Measurements from ENCODE around the gene SMAD2. TPM values are rescaled to one million over a fixed set of nuclear protein-coding genes. Genes with fewer than 3 reads are reported as not detected.
"Not testable (repeated sequence)": the region's sequence is repeated elsewhere in the genome, so short reads cannot be mapped to it uniquely, and the experiment has no call there.

SMAD2 gene
- 100 to 1,000 TPM; 266 to 267 TPM for total RNA-seq

DNA sequence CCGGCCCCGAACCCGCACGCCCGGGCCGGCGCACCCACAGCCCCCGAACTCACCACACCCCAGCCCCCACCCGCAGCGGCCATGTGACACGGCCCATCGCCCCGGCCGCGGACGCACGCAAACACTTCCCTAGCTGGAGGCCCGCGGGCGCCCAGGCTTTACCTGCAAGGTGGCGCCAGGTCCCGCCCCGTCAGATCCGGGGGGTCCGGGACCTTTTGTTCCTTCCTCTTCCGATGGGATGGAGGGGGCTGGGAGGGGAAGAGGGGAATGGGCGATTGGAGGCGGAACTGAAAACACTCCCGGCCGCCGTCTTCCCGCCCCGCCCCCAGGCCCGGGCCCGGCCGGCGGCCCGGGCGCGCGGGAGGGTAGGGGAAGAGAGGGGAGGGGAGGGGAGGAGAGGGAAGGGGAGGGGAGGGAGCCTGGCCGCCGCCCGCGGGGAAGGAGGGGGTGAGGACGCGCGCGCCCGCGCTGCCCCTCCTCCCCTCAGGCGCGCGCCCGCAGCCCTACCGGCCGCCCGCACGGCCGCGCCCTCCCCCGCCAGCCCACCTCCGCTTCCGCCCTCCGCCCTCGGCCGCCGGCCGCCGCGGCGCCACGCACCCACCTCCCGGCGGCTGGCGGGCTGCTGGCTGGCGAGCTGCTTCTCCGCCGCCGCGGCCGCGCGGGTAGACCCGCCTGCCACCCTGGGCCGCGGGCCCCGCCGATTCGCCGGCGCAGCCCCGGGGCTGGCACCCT, at the start of gene SMAD2:
TSS of gene SMAD2 (minus strand) at position 461 of the 732 bp plus-strand sequence. CDS start 33,903 bp downstream, outside the sequence.
- ChIA-PET POLR2A (interaction anchor here (0.6 to 1.5 kb wide), 7 partner anchors 13 to 1024 kb away, joined by 3 to 7 read pairs (median 3); no protein-coding TSS in a partner anchor), CTCF (no interaction called here)

DNA sequence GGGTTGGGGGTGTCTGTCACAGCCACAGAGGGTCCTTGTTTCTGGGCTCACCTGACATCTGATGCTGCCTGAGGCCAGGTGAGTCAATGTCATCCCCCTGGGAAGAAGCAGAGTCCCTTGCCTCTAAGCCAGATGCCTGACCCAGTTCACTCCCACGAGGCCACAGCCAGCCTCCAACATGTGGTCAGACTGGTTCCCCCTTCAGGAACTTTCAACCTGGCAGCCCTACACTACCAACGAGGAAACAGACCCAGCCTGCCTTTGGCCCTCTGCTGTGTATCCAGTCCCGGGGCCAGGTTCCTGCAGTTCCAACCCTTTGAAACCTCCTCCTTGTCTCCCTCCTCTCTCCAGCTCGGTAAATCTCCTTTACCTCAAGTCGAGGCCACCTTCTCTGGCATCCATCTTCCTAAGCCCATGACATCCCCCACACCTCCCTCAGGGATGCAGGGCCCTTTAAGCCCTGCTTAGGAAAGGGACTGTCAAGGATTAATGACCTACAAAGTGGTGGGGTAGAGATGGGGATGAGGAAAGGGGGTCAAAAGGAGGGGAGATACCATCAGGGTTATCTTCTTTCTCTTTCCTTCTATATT, 49.2 kb upstream of the SMAD2 start:
- CTCF ChIA-PET: no interaction called here
- POLR2A ChIA-PET: no interaction called here

DNA sequence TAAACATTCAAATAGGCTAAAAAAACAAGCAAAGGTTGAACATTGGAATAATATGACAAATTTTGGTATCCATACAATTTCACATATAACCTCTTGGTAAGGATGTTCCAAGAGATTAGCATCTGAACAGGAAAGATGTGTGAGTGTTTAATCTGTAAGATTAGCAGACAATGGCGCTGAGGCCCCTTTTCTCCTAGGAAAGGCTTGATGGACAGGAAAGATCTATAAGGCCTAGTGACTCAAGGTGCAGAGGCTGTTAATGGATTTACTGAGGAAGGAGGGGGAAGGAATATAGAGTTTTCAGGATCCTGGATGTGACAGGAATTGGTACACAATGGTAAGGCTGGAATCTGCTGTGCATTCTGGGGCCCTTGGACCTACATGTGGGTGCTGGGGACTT, 48.1 kb upstream of the SMAD2 start:
- ChIA-PET POLR2A (no interaction called here), CTCF (no interaction called here)

DNA sequence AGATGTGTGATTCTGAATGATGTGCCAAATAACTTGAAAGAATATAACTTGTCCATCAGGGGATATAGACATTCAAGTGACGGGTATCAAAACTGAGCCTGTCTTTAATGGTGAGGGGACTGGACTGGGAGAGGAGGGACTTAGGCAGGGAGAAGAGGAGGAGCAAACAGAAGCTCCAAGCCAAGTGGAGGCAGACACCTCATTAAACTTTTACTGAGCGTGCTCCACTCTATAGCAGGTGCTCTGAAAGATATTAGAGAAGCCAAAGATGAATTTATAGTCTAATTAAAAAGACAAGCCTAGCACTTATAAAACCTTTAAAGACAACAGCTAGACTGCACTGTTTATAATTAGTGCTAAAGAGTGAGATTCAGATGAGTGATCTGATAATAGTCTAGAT, 47.7 kb upstream of the SMAD2 start:
- ChIA-PET POLR2A (no interaction called here), CTCF (no interaction called here)

DNA sequence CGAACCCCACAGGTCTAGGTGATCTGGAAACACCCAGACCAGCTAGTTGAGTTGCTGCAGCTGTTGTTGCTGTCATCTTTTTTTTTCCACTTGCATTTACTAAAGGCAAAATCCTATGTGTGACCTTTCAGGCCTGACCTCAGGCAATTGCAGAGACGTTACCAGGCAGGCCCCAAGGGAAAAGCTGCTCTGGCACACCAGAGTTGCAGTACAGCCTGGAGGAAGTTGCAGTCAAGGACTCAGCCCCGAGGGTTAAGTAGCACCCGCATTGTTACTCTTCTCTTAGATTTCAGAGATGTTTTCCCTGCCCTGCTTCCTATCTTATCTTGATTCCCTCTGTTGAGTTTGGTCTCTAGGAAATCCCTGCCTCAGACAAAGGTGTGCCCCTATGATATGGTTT, 45.2 kb upstream of the SMAD2 start:
- ChIA-PET CTCF (no interaction called here), POLR2A (no interaction called here)

DNA sequence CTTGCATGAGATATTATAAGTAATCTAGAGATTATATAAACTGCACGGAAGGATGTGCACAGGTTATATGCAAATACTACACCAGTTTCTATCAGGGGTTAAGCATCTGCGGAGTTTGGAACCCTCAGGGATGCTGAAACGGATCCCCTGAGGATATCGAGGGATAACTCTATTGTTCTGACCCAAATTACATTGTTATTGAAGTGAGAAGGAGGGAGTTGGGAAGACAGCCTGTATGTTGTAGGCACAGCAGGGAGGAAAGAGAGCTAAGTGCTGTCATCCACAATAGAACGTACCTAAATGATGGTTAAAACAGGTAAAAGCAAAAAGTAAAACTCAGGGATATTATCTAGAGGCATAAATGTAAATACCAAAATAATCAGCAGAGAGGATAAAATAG, 44.6 kb upstream of the SMAD2 start:
- ChIA-PET CTCF (no interaction called here), POLR2A (no interaction called here)

DNA sequence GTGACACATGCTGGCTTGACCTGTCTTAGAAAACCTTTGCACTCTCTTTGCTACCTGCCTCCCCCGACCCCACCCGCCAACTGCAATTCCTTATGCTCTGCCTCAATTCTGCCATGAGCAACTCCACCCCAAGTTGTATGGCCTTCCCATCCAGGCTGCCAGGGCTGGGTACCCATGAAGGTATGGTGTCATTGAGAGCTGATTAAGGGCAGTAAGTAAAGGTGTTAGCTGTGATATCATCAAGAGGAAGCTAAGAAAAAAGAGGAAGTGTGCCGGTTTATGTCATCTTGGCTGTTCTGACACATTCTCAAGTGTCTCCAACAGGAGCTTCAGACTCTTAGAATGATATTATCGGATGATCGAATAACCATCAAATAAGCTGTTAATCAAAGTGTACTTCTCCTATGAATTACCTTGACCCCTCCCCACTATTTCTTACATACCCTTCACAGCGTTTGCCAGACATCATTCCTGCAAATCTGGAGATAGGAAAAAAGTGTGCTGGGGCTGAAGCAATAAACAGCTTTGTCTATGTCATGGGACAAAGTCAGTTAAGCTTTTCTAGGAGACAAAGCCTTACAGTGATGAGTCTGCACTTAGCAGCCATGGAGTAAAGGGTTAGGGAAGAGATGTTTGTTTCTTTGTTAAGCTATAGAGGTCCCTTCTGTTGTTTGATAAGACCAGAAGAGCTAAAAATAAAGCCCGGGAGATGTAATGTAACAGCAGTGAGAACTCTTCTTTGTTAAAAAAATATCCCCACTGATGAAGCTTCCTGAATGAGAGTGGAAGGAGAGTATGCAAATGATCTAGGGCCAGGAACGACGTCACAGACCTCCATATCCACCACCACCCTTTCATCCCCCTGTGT, 40.4 kb upstream of the SMAD2 start:
- ChIA-PET POLR2A (no interaction called here), CTCF (interaction anchor here (1.1 kb wide), 1 partner anchor 30 kb away, joined by 3 read pairs; no protein-coding TSS in a partner anchor)

DNA sequence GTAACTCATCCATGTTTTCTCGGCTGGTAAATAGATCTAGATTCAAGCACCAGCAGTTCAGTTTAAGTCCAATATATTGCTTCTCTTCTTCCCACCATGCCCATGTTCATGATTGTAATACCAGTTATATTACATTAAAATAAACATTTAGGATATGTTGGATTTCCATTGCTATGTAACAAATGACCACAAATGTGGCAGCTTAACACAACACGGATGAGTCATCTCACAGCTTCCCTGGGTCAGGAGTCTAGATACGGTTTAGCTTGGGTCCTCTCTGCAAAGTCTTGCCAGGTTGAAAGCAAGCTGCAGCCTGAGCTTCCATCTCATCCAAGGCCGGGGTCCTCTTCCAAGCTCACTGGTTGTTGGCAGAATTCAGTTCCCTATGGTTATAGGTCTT, 39.4 kb upstream of the SMAD2 start:
- ChIA-PET POLR2A (no interaction called here), CTCF (no interaction called here)

DNA sequence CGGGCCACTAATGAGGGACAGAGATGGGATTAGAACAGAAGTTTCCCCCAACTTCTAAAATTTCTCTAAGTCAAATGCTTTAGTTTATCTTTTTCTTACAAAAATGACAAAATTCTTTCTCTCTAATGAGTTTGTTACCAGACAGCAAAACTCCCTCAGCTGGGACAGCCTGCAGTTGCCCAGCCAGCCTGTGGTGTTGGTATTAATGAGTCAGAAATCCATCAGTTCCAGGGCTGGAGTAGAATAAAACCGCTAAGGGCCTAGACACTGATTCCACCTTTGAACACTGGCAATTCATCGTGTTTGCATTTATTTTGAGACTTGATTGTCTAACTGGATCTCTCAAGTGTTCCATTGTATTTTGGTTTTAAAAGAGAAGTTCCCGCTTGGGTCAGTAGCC, 38.3 kb upstream of the SMAD2 start:
- POLR2A ChIA-PET: no interaction called here
- CTCF ChIA-PET: interaction anchor here (1.2 kb wide), 1 partner anchor 39 kb away, joined by 3 read pairs; no protein-coding TSS in a partner anchor

DNA sequence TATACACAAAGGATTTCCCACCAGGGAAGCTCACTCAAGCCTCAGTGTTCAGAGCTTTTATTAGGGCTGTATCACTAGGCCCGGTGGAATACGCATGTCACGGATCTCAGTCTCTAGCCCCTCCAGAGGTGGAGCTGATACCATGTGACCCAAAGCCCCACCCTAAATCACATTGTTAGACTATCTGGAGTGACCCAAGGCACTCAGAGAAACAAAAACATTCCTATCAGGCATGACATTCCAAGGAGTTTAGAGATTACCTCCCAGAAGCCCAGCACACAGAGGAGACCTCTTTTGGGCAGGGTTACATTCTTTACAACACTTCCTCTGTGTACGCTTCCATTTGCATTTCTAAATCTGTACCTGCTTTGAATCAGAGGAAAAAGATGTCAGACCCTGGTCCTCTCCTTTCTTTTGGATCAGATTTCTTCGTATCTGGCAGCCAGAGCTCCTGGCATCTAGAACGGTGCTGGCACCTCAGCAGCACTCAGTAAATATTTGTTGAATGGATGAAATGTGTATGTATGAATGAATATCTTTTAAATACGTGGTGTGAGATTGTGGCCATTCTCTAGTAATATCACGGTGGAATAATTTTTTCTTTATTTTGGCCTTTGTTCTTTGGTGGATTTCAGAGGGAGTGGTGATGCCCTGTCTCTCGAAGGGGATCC, 37.7 kb upstream of the SMAD2 start:
- CTCF ChIA-PET: interaction anchor here (1.2 kb wide), 1 partner anchor 39 kb away, joined by 3 read pairs; no protein-coding TSS in a partner anchor
- POLR2A ChIA-PET: no interaction called here

DNA sequence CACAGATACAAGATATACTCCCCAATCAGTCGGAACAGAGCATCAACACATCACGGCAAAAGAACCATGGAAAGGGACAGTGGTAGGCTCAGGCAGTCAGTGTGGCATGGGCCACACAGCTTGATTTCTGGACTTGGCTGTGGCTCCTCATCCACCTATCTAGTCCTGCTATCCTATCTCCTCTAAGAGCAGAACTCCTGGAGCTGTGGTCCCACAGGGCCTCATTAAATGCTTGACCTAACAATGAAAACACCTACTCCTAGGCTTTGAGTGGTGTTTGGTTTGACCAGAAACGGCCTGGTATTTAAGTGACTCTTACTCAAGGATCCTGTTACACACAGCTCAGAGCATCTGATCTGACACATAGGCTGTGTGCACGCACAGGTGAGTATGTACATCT, 33.6 kb upstream of the SMAD2 start:
- ChIA-PET POLR2A (no interaction called here), CTCF (no interaction called here)

DNA sequence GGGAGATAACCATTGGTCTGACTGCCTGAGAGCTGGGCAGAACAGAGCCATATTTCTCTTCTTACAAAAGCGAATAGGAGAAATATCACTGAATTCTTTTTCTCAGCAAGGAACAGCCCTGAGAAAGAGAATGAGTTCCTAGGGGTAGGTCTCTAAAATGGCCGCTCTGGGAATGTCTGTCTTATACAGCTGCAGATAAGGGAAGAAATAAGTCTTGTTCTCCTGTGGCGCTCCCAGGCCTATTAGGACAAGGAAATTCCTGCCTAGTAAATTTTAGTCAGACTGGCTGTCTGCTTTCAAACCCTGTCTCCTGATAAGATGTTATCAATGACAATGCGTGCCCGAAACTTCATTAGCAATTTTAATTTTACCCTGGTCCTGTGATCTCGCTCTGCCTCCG, 30.5 kb upstream of the SMAD2 start:
- CTCF ChIA-PET, POLR2A ChIA-PET: not testable (repeated sequence)

DNA sequence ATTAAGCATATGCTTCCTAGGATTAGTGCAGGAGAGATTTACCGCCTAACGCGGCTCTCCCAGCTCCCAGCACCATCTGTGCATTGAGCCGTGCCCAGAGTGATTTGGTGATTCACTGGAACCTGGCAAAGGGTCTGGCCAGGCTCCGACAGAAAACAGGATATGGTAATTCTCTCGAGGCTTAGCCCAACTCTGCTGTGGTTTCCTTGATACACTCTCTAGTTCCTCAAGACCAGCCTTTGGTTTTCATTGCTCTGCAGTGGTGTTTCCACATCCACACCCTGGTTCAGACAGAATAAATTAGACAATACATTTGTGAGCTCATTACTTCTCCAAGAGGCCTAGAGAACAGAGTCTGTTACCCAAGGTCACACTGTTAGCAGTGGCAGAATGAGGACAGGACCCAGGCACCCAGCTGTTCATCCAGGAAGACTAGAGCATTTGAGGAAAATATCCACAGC, 23.0 kb upstream of the SMAD2 start:
- ChIA-PET POLR2A (no interaction called here), CTCF (no interaction called here)

DNA sequence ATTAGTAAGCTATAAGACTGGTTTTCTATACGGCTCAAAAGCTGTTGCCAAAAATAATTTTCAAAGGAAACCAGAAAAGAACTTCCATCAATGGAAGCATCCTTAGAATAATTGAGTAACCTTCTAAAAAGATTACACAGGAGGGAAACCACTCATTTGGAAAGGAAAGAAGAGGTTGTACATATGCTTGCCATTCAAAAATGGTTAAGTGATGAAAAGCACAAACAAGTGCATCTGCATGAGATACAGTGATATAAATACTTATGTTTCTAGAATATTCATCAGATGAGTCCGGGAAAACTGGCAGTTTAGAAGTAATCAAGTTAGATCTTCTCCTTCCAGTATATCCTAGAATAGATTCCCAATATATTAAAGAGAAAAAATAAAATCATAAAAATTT, 20.1 kb upstream of the SMAD2 start:
- CTCF ChIA-PET: interaction anchor here (1.0 kb wide), 1 partner anchor 178 kb away, joined by 3 read pairs; no protein-coding TSS in a partner anchor

DNA sequence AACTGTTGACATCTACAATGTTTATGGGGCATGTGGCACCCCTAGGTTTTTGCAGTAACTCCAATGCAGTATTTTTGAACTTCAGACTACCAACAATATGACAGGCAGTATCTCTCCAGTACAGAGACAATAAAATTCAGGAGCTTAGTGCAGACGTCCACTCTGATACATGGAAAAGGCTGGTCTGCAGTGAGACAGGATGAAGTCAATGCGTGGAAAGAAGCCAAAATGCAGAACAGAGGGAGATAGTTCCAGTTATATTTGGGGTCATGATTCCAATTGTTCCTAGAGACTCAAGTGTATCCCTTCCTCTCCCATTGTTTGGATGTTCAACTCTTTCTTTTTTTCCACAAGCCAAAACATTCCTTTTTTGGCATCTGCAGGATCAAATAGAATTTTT, 18.7 kb upstream of the SMAD2 start:
- CTCF ChIA-PET: no interaction called here
- POLR2A ChIA-PET: no interaction called here

More for the DNA sequence above, 20.1 kb upstream of the SMAD2 start:
- POLR2A ChIA-PET: no interaction called here

DNA sequence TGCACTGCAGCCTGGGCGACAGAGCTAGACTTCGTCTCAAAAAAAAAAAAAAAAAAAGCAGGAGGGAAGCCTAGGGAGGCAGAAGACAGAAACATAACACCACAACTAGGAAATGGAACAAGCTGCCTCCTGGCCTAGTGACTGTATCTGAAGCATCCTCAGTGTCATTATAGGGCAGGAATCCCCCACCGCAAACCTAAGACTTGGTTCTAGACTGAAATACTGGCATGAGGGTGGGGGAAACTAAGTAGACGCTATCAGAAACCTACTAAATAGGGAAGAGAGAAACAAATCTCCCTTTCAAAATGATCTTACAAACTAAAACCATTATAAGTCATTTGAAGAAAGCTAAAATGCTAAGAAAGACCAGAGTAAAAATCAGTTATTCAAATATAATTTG, 16.4 kb upstream of the SMAD2 start:
- POLR2A ChIA-PET: interaction anchor here (1.3 kb wide), 1 partner anchor 16 kb away, joined by 3 read pairs; no protein-coding TSS in a partner anchor
- CTCF ChIA-PET: interaction anchor here (0.6 to 1.0 kb wide), 2 partner anchors 14 to 166 kb away, joined by 3 read pairs; no protein-coding TSS in a partner anchor

DNA sequence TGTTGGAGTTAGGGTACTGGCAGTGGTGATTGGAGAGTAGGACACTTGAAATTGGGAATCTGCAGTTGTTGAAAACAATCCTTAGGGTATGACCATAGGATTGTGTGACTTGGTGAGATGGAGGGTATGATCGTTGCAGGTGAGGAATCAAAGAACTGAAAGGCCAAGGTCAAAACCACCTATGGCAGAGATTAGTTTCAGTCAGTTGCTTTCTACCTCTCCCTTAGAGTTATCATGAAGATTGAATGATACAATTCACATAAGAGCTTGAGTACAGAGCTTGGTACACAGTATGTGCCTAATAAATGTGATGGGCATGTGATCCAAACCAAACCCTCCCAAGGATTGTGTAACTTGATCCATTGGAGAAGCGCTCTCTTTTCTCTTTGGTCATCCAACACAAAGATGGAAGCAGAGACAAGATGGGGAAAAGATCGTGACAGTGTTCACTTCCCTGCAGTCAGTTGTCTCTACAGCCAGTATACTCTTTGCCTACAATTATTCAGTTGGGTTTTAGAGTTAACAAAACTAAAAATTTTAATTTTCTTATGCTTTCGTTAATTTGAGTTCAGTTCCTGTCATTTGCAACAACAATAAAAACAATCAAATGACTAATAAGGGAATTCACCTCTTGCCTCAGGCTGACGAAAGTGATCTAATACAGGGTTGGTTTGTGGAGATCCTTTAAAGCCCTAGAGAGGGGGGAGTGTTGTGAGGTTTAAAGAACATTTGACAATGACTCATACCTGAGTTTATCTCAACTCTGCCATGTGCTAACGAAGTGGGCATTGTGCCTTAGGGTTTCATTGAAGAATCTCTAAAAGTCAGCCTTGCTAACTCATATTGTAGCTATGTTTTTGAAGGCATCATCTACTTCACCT, 14.8 kb upstream of the SMAD2 start:
- ChIA-PET POLR2A (no interaction called here), CTCF (no interaction called here)

DNA sequence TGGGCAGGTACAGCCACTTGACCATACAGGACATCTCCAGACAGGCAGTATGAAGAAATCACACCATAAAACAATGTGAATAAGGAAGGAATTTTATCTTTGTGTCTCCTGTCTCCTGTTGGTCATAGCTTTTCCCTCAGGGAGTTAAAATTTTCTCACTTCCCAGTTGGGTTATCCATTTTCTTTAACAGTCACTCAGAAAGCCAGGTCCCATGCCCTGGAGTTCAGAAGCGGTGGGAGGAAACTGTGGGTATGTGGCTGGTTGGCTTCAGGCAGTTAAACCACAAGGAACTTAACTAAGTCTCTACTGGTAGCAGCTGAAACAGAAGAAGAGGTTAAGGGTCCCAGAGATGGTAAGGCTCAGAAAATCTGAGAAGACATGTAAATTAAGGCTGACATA, 6.5 kb upstream of the SMAD2 start:
- POLR2A ChIA-PET: no interaction called here
- CTCF ChIA-PET: no interaction called here
